DMS114 treated with DMSO at 0.1 percent for 48 hours (cell line): ENCODE results near the gene ZSWIM3.

Source experiments
- DNase-seq: peaks from one replicate; lab custom pipeline; 2025; ENCODE audit not compliant: unreplicated experiment; lab: John Stamatoyannopoulos, UW

ZSWIM3 gene

GRCh38 chr20:45909336-45909808 lies 52.0 kb downstream of the ZSWIM3 start:
- DNase-seq: no peak

- DNase-seq: no peak
Observed at GRCh38 chr20:45909817-45910669, 52.6 kb downstream of the ZSWIM3 start.

- DNase-seq: peak; percentile 96
Observed at GRCh38 chr20:45910670-45911485, 53.5 kb downstream of the ZSWIM3 start.

GRCh38 chr20:45911486-45912343 lies 54.3 kb downstream of the ZSWIM3 start, which contains the start of gene PLTP:
TSS of gene PLTP (minus strand) at chr20:45912155. CDS start at chr20:45911452, 703 bp downstream.
- DNase-seq: peak; percentile 19

GRCh38 chr20:45912344-45912682 lies 54.9 kb downstream of the ZSWIM3 start:
- DNase-seq: no peak

- no peak for DNase-seq
Observed at GRCh38 chr20:45913116-45913515, 55.7 kb downstream of the ZSWIM3 start.

GRCh38 chr20:45917790-45918141 lies 60.4 kb downstream of the ZSWIM3 start:
- no peak for DNase-seq

GRCh38 chr20:45918182-45918737 lies 60.8 kb downstream of the ZSWIM3 start:
- no peak for DNase-seq

- no peak for DNase-seq
Observed at GRCh38 chr20:45918779-45919537, 61.5 kb downstream of the ZSWIM3 start.

- no peak for DNase-seq
Observed at GRCh38 chr20:45919542-45920399, 62.4 kb downstream of the ZSWIM3 start.

GRCh38 chr20:45920462-45921336 lies 63.3 kb downstream of the ZSWIM3 start:
- no peak for DNase-seq

GRCh38 chr20:45921337-45922189 lies 64.1 kb downstream of the ZSWIM3 start:
- DNase-seq: no peak

- no peak for DNase-seq
Observed at GRCh38 chr20:45924391-45925261, 67.2 kb downstream of the ZSWIM3 start.

GRCh38 chr20:45925821-45926506 lies 68.5 kb downstream of the ZSWIM3 start:
- no peak for DNase-seq

- DNase-seq: no peak
Observed at GRCh38 chr20:45926731-45927070, 69.3 kb downstream of the ZSWIM3 start.
